NT2/D1 (cell line): Measurements from ENCODE around the gene VSIG10L2.

Experiments
- SUZ12 ChIP-seq: IDR thresholded peaks from 2 replicates; pipeline ENCODE4 v1.6.1; 2011; ENCODE audit not compliant: insufficient read length, insufficient read depth; ENCODE audit errors: extremely low read depth
- ZNF274 ChIP-seq: IDR thresholded peaks from 2 replicates; pipeline ENCODE4 v1.6.1; 2011; ENCODE audit warnings: mild to moderate bottlenecking, low read depth, low read length

GRCh38 chr11:125904678-125905077, 41.2 kb upstream of the VSIG10L2 start:
- no peak for TF ChIP-seq SUZ12
- no peak for TF ChIP-seq ZNF274
